ENCODE measurements around the gene SULT4A1. TPM values are rescaled to one million over a fixed set of nuclear protein-coding genes. Genes with fewer than 3 reads are reported as not detected.

SULT4A1 gene
- total RNA-seq, 2 experiments from 2014 or later: not detected

DNA sequence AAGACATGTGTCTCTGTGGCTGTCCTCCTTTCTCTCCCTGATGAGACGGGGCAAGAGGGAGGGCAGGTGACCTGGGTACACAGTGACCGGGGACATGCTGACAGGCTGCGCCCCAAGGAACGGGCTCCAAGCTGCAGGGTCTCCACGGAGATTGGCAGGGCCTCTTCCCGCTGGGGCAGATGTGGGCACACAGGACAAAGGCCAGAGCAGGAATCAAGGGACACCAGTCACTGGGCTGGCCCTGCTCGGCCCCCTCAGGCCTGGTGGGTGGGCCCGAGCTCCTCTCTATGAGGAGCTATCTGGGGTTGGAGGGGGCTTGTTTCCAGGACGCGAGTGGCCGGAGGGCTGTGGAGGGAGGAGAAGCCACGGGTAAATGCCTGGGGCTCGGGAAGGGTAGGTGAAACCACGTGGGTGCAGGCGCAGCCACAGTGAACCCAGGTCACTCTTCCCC, 18.3 kb upstream of the SULT4A1 start:
- ATAC-seq (no peak), DNase-seq (no peak)
- H3K27me3 Mint-ChIP-seq: peaks cover 8% of the 10 kb centered on the region
- H3K4me1 Mint-ChIP-seq (ENCODE audit: low read depth): no peaks in the 10 kb centered on the region
- TF ChIP-seq, protein P1, sequence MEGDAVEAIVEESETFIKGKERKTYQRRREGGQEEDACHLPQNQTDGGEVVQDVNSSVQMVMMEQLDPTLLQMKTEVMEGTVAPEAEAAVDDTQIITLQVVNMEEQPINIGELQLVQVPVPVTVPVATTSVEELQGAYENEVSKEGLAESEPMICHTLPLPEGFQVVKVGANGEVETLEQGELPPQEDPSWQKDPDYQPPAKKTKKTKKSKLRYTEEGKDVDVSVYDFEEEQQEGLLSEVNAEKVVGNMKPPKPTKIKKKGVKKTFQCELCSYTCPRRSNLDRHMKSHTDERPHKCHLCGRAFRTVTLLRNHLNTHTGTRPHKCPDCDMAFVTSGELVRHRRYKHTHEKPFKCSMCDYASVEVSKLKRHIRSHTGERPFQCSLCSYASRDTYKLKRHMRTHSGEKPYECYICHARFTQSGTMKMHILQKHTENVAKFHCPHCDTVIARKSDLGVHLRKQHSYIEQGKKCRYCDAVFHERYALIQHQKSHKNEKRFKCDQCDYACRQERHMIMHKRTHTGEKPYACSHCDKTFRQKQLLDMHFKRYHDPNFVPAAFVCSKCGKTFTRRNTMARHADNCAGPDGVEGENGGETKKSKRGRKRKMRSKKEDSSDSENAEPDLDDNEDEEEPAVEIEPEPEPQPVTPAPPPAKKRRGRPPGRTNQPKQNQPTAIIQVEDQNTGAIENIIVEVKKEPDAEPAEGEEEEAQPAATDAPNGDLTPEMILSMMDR (IDR thresholded peaks at IDR 0.05): no peak
- H3K36me3 Mint-ChIP-seq (ENCODE audit: low read depth): no peaks in the 10 kb centered on the region
- intact Hi-C loops (cut with micrococcal nuclease): no loop called here
- no peak overlapping the region for H3K4me3 Mint-ChIP-seq
- POLR2A ChIA-PET: no interaction called here
- CTCF ChIA-PET: no interaction called here
- H3K27ac Mint-ChIP-seq: no peak overlapping the region
- H3K9me3 Mint-ChIP-seq: no peaks in the 10 kb centered on the region

GRCh38 chr22:43879901-43880540, 17.7 kb upstream of the SULT4A1 start:
- Mint-ChIP-seq H3K36me3 (ENCODE audit: low read depth) (no peaks in the 10 kb centered on the region), H3K4me1 (ENCODE audit: low read depth) (no peaks in the 10 kb centered on the region), H3K4me3 (no peak overlapping the region), H3K27ac (no peak overlapping the region), H3K9me3 (no peaks in the 10 kb centered on the region), H3K27me3 (peaks cover 6% of the 10 kb centered on the region)
- DNase-seq (no peak), ATAC-seq (no peak)
- intact Hi-C loops (cut with micrococcal nuclease): no loop called here
- TF ChIP-seq, protein P1 (IDR thresholded peaks at IDR 0.05): no peak
- CTCF ChIA-PET: no interaction called here
- POLR2A ChIA-PET: no interaction called here

DNA sequence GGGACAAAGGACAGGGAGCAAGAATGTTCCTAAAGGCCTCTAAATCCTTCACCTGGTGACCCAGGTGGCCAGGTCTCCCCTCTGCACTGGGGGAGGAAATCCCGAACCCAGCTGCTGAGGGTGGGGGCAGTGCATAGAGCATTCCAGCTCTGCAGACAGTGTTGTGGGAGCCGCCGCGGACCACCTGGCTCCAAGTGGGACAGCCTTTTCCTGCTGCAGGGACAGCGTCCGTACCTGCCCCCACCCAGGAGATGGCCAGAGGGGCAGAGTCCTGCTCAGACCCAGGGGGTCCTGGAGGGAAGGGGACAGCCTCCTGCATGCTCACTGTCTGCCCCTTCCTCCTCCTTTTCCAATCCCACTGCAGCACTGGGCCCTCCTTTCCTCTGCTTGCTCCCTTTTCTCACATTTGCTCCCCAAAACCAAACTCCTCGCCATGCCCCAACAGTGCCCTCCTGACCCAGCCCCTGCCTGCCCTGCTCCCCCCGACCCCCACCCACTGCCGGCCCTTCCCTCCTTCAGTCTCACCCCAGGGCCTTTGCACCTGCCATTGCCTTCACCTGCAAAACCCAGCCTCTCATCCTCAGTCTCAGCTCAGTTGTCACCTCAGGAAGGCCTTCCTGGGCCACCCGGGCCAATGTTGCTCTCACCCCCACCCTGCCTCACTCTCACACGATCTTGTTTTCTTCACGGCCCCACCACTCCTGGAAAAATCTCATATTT, 16.7 kb upstream of the SULT4A1 start:
- intact Hi-C loops (cut with micrococcal nuclease): no loop called here
- CTCF ChIA-PET: no interaction called here
- TF ChIP-seq, protein P1 (IDR thresholded peaks at IDR 0.05): no peak
- H3K36me3 Mint-ChIP-seq (ENCODE audit: low read depth): no peaks in the 10 kb centered on the region
- ATAC-seq (no peak), DNase-seq (no peak)
- H3K27me3 Mint-ChIP-seq: peaks cover 6% of the 10 kb centered on the region
- H3K4me1 Mint-ChIP-seq (ENCODE audit: low read depth): no peaks in the 10 kb centered on the region
- POLR2A ChIA-PET: no interaction called here
- H3K4me3 Mint-ChIP-seq: no peak overlapping the region
- H3K9me3 Mint-ChIP-seq: no peaks in the 10 kb centered on the region
- H3K27ac Mint-ChIP-seq: no peak overlapping the region

- peaks cover 6% of the 10 kb centered on the region for H3K27me3 Mint-ChIP-seq
- no peaks in the 10 kb centered on the region for H3K4me1 Mint-ChIP-seq (ENCODE audit: low read depth)
- ATAC-seq (no peak), DNase-seq (no peak)
- no peak overlapping the region for H3K27ac Mint-ChIP-seq
- no peaks in the 10 kb centered on the region for H3K9me3 Mint-ChIP-seq
- ChIA-PET CTCF (no interaction called here), POLR2A (no interaction called here)
- H3K36me3 Mint-ChIP-seq (ENCODE audit: low read depth): no peaks in the 10 kb centered on the region
- no peak overlapping the region for H3K4me3 Mint-ChIP-seq
- TF ChIP-seq, protein P1 (IDR thresholded peaks at IDR 0.05): no peak
- intact Hi-C loops (cut with micrococcal nuclease): no loop called here
Measured at GRCh38 chr22:43878079-43878795, 15.9 kb upstream of the SULT4A1 start.

Data from activated CD8-positive, alpha-beta T cell treated with anti-CD3 and anti-CD28 coated beads for 36 hours (primary cell).